ENCODE data around the gene FBXW4.

GRCh38 chr10:101569622-101570427 lies 125.1 kb downstream of the FBXW4 start:
- TF ChIP-seq, protein P1, sequence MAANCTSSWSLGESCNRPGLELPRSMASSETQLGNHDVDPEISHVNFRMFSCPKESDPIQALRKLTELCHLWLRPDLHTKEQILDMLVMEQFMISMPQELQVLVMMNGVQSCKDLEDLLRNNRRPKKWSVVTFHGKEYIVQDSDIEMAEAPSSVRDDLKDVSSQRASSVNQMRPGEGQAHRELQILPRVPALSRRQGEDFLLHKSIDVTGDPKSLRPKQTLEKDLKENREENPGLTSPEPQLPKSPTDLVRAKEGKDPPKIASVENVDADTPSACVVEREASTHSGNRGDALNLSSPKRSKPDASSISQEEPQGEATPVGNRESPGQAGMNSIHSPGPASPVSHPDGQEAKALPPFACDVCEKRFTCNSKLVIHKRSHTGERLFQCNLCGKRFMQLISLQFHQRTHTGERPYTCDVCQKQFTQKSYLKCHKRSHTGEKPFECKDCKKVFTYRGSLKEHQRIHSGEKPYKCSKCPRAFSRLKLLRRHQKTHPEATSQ (tag by site-specific recombination; IDR thresholded peaks at IDR 0.05) = no peak
- TF ChIP-seq, protein P2, sequence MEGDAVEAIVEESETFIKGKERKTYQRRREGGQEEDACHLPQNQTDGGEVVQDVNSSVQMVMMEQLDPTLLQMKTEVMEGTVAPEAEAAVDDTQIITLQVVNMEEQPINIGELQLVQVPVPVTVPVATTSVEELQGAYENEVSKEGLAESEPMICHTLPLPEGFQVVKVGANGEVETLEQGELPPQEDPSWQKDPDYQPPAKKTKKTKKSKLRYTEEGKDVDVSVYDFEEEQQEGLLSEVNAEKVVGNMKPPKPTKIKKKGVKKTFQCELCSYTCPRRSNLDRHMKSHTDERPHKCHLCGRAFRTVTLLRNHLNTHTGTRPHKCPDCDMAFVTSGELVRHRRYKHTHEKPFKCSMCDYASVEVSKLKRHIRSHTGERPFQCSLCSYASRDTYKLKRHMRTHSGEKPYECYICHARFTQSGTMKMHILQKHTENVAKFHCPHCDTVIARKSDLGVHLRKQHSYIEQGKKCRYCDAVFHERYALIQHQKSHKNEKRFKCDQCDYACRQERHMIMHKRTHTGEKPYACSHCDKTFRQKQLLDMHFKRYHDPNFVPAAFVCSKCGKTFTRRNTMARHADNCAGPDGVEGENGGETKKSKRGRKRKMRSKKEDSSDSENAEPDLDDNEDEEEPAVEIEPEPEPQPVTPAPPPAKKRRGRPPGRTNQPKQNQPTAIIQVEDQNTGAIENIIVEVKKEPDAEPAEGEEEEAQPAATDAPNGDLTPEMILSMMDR (tag by site-specific recombination; IDR thresholded peaks at IDR 0.05) = peak; percentile 93
- TF ChIP-seq ZNF624 (tag by site-specific recombination; IDR thresholded peaks at IDR 0.05) = no peak
- peak; percentile 91 for TF ChIP-seq KLF9 (tag by site-specific recombination; IDR thresholded peaks at IDR 0.05; ENCODE audit: low read depth)
- TF ChIP-seq GLI2 (tag by site-specific recombination; IDR thresholded peaks at IDR 0.05; ENCODE audit: borderline replicate concordance, low read depth) = no peak
- TF ChIP-seq ZBTB49 (tag by site-specific recombination; IDR thresholded peaks at IDR 0.05; ENCODE audit: low read depth) = no peak
- TF ChIP-seq, protein P3, sequence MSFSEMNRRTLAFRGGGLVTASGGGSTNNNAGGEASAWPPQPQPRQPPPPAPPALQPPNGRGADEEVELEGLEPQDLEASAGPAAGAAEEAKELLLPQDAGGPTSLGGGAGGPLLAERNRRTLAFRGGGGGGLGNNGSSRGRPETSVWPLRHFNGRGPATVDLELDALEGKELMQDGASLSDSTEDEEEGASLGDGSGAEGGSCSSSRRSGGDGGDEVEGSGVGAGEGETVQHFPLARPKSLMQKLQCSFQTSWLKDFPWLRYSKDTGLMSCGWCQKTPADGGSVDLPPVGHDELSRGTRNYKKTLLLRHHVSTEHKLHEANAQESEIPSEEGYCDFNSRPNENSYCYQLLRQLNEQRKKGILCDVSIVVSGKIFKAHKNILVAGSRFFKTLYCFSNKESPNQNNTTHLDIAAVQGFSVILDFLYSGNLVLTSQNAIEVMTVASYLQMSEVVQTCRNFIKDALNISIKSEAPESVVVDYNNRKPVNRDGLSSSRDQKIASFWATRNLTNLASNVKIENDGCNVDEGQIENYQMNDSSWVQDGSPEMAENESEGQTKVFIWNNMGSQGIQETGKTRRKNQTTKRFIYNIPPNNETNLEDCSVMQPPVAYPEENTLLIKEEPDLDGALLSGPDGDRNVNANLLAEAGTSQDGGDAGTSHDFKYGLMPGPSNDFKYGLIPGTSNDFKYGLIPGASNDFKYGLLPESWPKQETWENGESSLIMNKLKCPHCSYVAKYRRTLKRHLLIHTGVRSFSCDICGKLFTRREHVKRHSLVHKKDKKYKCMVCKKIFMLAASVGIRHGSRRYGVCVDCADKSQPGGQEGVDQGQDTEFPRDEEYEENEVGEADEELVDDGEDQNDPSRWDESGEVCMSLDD (tag by site-specific recombination; IDR thresholded peaks at IDR 0.05) = peak; percentile 97
- TF ChIP-seq ZNF629 (tag by site-specific recombination; IDR thresholded peaks at IDR 0.05) = peak; percentile 48; the same call in 1 of the 2 replicates
- TF ChIP-seq, protein P4, sequence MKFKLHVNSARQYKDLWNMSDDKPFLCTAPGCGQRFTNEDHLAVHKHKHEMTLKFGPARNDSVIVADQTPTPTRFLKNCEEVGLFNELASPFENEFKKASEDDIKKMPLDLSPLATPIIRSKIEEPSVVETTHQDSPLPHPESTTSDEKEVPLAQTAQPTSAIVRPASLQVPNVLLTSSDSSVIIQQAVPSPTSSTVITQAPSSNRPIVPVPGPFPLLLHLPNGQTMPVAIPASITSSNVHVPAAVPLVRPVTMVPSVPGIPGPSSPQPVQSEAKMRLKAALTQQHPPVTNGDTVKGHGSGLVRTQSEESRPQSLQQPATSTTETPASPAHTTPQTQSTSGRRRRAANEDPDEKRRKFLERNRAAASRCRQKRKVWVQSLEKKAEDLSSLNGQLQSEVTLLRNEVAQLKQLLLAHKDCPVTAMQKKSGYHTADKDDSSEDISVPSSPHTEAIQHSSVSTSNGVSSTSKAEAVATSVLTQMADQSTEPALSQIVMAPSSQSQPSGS (tag by site-specific recombination; IDR thresholded peaks at IDR 0.05; ENCODE audit: low read depth) = no peak
- peak; percentile 88 for TF ChIP-seq ZFHX2 (tag by site-specific recombination; conservative IDR thresholded peaks at IDR 0.05)
- no peak for TF ChIP-seq HOXD13 (CRISPR knock-in tag; IDR thresholded peaks at IDR 0.05; ENCODE audit: borderline replicate concordance)
- peak; percentile 81 for TF ChIP-seq ZBTB7A (tag by site-specific recombination; IDR thresholded peaks at IDR 0.05; ENCODE audit: low read depth)
- TF ChIP-seq SALL2 (tag by site-specific recombination; IDR thresholded peaks at IDR 0.05; ENCODE audit: borderline replicate concordance) = no peak
- TF ChIP-seq ZNF146 (tag by site-specific recombination; IDR thresholded peaks at IDR 0.05) = no peak
